Fibroblast of the aortic adventitia (primary cell): ENCODE results near the gene PGGT1B. TPM values are rescaled to one million over a fixed set of nuclear protein-coding genes. Genes with fewer than 3 reads are reported as not detected.

Experiments
- DNase-seq: peaks from one replicate; pipeline ENCODE4 v3.0.0-alpha.2; 2010; ENCODE audit warnings: low read depth
- H3K4me3 ChIP-seq: 2 replicates; pipeline ENCODE4 v1.5.1; 2011; ENCODE audit warnings: low read depth, mild to moderate bottlenecking, control low read depth, low read length, moderate library complexity
- total RNA-seq: library from RNA; depleted of rRNA; stranded (reverse); fragments of >200 nt; gene quantifications from 2 replicates; pipeline ENCODE4 v1.2.3, GENCODE V29; 2012; ENCODE audit warnings: low replicate concordance
- TF ChIP-seq, protein P1 (sequence below): IDR thresholded peaks from 2 replicates; pipeline ENCODE4 v1.5.1; 2011; ENCODE audit warnings: mild to moderate bottlenecking, low read length, control low read depth, inconsistent platforms; ENCODE audit not compliant: insufficient read depth

Gene PGGT1B
- total RNA-seq, 1 donor: 15.1 TPM

DNA sequence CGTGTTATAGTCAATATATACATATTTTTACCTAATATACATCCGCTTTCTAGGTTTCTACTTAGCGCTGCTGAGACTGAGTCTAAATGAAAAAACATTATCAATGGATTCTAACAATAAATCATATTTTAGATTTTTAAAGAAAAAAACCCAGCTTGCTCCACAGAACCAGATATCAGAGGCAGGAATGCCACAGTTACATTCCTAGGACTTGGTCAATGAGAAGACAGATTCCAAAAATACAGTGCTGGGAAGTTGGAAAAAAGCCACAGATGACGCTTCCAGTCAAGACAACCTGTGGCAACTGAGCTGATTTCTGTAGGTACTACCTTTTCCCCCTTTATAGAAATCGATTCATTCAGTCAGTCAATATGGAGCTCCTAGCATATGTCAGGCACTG is 34.4 kb upstream of the PGGT1B start:
- peak overlapping the region; percentile 47 for H3K4me3 ChIP-seq
- TF ChIP-seq, protein P1, sequence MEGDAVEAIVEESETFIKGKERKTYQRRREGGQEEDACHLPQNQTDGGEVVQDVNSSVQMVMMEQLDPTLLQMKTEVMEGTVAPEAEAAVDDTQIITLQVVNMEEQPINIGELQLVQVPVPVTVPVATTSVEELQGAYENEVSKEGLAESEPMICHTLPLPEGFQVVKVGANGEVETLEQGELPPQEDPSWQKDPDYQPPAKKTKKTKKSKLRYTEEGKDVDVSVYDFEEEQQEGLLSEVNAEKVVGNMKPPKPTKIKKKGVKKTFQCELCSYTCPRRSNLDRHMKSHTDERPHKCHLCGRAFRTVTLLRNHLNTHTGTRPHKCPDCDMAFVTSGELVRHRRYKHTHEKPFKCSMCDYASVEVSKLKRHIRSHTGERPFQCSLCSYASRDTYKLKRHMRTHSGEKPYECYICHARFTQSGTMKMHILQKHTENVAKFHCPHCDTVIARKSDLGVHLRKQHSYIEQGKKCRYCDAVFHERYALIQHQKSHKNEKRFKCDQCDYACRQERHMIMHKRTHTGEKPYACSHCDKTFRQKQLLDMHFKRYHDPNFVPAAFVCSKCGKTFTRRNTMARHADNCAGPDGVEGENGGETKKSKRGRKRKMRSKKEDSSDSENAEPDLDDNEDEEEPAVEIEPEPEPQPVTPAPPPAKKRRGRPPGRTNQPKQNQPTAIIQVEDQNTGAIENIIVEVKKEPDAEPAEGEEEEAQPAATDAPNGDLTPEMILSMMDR: no peak
- DNase-seq: peak; percentile 51

DNA sequence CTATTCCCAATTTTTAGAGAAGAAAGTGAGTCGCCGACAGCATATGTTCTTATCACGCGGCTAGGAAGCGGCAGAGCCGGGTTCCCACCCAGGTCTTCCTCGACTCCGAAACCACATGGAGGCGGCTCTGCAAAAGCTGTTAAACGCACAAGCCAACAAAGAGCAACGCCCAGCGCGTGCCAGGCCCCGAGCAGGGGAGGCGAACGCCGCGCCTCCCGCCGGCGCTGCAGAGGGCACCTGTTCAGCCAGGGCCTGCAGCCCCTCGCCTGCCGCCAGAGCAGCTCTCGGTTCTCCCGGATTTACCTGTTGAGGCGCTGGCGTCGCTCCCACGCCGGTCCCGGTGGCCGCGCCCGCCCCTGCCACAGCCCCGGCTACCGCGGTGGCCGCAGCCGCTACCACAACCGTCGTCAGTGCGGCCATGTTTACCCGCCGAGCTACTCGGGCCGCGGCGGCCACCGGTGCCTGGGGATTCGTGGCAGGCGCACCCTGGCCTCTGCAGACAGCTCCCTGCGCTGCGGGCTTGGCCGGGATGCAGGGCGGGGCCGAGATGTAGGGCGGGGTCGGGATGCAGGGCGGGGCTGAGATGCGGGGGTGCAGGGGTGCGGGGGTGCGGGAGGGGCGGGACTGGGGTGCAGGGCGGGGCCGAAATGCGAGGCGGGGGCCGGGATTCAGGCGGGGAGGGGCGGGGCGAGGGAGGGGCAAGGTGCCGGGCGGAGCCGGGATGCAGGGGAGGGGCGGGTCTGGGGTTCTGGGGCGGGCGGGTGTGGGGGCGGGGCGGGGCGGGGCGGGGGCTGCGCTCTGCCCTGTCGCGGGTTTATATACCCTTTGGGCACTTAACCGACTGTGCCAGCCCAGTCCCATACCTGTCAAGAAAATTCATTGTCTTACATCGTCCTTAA is 33.7 kb upstream of the PGGT1B start, which contains the start of gene CCDC112:
Gene CCDC112 (minus strand): TSS at position 531 of the 899 bp plus-strand sequence. CDS start 111 bp downstream, at position 420.
- peak; percentile 66 for DNase-seq
- H3K4me3 ChIP-seq: peak within 1 kb of the TSS; percentile 85
- TF ChIP-seq, protein P1: no peak

DNA sequence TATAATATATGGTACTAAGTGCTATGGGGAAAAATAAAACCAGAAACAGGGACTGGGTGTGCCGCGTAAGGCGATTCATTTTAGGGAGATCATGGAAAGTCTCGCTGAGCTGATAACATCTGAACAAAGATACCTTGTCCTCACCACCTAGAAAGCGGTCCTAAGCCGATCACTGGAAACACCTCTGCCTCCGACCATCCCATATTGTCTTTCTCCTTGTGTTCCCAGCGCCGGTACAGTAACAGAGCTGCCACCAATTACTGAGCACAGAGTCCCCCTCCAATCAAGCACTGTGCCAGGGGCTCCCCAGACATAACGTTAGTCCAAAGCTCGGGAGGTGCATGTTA is 33.1 kb upstream of the PGGT1B start:
- peak; percentile 4 for DNase-seq
- peak overlapping the region; percentile 85 for H3K4me3 ChIP-seq
- TF ChIP-seq, protein P1: no peak

DNA sequence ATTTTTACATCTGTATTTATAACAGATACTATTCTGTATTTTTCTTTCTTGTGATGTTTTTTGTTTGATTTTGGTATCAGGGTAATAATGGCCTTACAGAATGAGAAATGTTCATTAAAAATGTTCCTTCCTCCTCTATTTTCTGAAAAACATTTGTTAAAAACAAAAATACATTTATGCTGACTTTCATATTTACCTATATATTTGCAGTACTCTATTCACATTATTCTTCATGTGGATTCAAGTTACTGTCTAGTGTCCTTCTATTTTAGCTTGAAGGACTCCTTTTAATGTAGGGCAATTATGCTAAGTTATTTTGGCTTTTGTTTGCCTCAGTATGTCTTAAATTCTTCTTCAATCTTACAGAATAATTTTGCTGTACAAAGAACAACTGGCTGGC is 28.7 kb upstream of the PGGT1B start:
- TF ChIP-seq, protein P1: no peak
- no peak for DNase-seq
- H3K4me3 ChIP-seq: no peak overlapping the region

DNA sequence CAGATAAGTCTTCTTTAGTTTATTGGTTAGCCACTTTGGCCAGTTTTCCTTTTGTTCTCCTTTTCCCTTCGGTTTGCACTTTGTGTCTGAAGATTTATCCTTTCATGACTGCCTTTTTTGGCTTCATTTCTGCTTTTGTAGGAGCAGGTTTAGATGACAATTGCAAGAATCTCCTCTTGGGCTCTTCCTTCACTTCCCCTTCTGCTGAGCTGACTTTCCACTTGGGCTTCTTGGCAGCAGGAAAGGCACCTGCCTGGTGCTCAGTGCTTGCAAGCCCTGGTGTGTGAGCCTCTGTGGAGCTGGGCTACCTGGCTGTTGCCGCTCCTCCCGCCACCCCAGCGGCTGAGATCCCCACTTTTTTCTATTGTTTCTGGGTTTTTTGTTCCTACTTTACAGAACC is 26.4 kb upstream of the PGGT1B start:
- TF ChIP-seq, protein P1: no peak
- H3K4me3 ChIP-seq: no peak overlapping the region
- DNase-seq: no peak

DNA sequence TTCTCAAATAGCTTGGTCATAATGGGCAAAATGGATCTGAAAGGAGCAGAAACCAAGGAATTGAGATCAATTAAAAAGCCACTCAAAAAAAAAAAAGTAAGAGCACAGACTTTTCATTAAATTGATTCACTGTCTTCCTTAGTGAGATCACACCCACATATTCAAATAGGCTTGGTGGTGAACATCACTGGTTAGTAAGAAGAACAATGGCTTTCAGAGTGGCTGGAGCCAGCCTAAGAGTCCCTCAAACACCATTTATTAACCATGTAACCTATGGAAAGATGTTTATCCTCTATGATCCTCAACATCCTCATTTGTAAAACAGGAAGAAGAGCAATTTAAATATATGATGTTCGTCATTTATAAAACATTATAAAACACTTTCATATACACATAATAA is 21.3 kb upstream of the PGGT1B start:
- no peak overlapping the region for H3K4me3 ChIP-seq
- DNase-seq: no peak
- TF ChIP-seq, protein P1: no peak
